Measurements from ENCODE around the gene PRTN3.
"Not testable (repeated sequence)": the region's sequence is repeated elsewhere in the genome, so short reads cannot be mapped to it uniquely, and the experiment has no call there.

Gene PRTN3

DNA sequence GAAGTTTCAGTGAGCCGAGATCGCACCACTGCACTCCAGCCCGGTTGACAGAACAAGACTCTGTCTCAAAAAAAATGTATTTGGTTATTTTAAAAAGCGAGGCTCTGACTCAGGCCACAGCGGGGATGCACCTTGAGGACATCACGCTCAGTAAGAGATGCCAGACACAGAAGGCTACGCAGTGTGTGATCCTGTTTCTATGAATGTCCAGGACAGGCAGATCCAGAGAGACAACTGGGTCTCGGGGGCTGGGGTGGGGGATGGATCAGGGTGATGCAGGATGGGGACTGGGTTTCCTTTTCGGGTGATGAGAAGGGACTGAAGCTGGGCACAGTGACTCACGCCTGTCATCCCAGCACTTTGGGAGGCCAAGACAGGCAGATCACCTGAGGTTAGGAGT is 46.8 kb downstream of the PRTN3 start:
- no peak for TF ChIP-seq CTCF (IDR thresholded peaks at IDR 0.05; ENCODE audit: control extremely low read depth, extremely low read depth, low read depth, missing control alignments)
- POLR2A ChIA-PET: no interaction called here
- DNase-seq (ENCODE audit: extremely low spot score): no peak
- CTCF ChIA-PET: interaction anchor here (1.3 kb wide), 1 partner anchor 24 kb away, joined by 4 read pairs; no protein-coding TSS in a partner anchor

GRCh38 chr19:888581-889385 is 48.0 kb downstream of the PRTN3 start:
- DNase-seq (ENCODE audit: extremely low spot score): no peak
- ChIA-PET POLR2A (interaction anchor here (0.6 kb wide), 1 partner anchor 182 kb away, joined by 5 read pairs; no protein-coding TSS in a partner anchor), CTCF (interaction anchor here (1.3 kb wide), 1 partner anchor 25 kb away, joined by 4 read pairs; no protein-coding TSS in a partner anchor)
- TF ChIP-seq CTCF (IDR thresholded peaks at IDR 0.05; ENCODE audit: control extremely low read depth, extremely low read depth, low read depth, missing control alignments): no peak

DNA sequence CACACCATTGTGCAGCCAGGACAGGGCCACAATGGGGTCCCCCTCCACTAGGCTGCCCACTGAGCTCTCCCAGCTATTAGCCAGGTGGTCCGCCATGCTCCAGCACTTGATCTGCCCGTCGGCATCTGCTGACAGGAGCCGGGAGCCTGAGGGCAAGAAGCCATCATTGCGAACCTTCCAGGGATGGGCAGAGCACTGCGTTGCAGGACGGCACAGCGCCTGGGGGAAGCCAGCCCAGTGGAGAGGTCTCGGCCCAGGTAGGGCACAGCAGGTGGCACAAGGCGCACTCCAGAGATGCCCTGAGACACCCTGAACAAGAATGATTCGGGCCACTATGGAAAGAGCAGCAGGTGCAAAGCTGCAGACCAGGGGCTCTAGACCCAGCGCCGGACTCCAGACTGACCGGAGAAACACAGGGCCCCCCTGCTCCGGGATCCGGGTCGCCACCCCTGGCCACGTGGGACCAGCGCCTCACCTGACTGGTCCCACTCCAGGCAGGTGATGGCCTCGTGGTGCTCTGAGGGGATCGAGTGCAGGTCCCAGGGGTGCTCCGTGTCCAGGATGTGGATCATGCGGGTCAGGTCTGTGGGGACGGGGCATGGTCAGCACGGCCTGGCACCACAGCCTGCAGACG is 49.0 kb downstream of the PRTN3 start:
- no peak for TF ChIP-seq CTCF (IDR thresholded peaks at IDR 0.05; ENCODE audit: control extremely low read depth, extremely low read depth, low read depth, missing control alignments)
- ChIA-PET POLR2A (interaction anchor here (0.5 to 0.6 kb wide), 2 partner anchors 12 to 181 kb away, joined by 4 to 5 read pairs; no protein-coding TSS in a partner anchor), CTCF (no interaction called here)
- DNase-seq (ENCODE audit: extremely low spot score): no peak

DNA sequence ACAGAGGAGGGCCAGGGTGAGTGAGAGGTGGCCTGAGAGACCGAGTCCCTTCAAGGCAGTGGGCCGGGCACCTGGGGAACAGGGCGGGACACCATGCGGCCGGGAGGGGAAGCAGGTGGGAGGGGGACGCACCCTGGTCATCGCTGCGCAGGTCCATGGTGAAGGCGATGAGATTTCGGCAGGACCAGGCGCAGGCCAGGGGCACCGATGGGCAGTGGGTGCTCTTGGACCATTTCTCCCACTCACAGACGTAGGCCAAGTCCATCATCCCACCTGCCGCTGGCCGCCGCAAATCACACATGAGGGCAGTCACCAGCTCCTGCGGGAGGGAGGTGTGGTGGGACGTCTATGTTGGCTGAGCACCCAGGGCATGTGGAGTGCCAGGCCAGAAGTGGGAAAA is 50.0 kb downstream of the PRTN3 start:
- POLR2A ChIA-PET: no interaction called here
- no peak for DNase-seq (ENCODE audit: extremely low spot score)
- no peak for TF ChIP-seq CTCF (IDR thresholded peaks at IDR 0.05; ENCODE audit: control extremely low read depth, extremely low read depth, low read depth, missing control alignments)
- CTCF ChIA-PET: interaction anchor here (1.0 kb wide), 1 partner anchor 27 kb away, joined by 3 read pairs; no protein-coding TSS in a partner anchor

- POLR2A ChIA-PET; DNase-seq (ENCODE audit: extremely low spot score): not testable (repeated sequence)
- CTCF ChIA-PET: interaction anchor here (1.0 to 2.3 kb wide), 2 partner anchors 12 to 28 kb away, joined by 3 to 7 read pairs; no protein-coding TSS in a partner anchor
Observed at GRCh38 chr19:891421-892200, 50.8 kb downstream of the PRTN3 start.

GRCh38 chr19:892243-892893 is 51.6 kb downstream of the PRTN3 start:
- ChIA-PET CTCF (interaction anchor here (1.0 to 2.3 kb wide), 4 partner anchors 11 to 374 kb away, joined by 3 to 9 read pairs (median 5); no protein-coding TSS in a partner anchor), POLR2A (interaction anchor here (1.4 to 1.8 kb wide), 2 partner anchors 11 to 15 kb away, joined by 6 to 8 read pairs; no protein-coding TSS in a partner anchor)
- TF ChIP-seq CTCF (IDR thresholded peaks at IDR 0.05; ENCODE audit: control extremely low read depth, extremely low read depth, low read depth, missing control alignments): no peak
- no peak for DNase-seq (ENCODE audit: extremely low spot score)

Data from GM10248 (cell line).